ELF-1 (cell line): ENCODE data around the gene IFNA8.
"Not testable (repeated sequence)": the region's sequence is repeated elsewhere in the genome, so short reads cannot be mapped to it uniquely, and the experiment has no call there.

Experiments
- DNase-seq: peaks from one replicate; pipeline ENCODE4 v3.0.0-alpha.2; 2016; ENCODE audit warnings: low read depth, low spot score

IFNA8 gene

GRCh38 chr9:21408817-21409216, at the start of gene IFNA8:
TSS of gene IFNA8 (plus strand) at chr9:21409117. CDS start at chr9:21409177, 60 bp downstream.
- DNase-seq: no peak

DNA sequence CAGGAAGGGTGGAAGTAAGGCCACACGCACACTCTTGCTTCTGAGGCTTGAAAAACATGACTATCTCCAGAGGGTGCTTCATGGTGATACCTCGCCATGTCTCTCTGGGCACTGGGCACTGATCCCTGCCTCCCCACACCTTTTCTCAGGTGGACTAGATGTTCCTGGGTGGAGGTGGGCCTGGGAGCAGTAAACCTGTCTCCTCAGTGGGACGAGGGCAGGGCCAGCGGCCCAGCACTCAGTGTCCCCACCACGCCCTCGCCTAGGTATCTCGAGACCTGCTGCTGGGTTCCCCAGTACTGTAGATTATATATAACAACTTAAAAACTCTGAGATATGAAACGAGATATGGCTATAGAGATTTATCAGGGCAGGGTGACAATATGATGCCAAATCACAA, 46.6 kb upstream of the IFNA8 start:
- no peak for DNase-seq

DNA sequence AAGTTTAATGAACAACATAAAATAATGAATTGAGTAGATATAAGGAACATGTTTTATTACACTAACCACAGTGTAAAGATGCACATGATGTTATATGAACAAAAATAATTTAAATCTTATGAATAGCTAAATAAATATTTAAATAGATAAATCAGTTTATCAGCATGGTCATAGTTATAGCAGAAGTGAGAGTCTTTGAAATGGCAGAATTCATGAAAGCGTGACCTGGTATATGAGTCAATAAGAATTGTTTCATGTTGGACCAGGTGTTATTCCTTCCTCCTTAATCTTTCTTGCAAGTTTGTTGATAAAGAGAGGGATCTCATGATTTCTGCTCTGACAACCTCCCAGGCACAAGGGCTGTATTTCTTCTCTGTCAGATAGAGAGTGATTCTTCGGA, 41.7 kb upstream of the IFNA8 start:
- DNase-seq: not testable (repeated sequence)

DNA sequence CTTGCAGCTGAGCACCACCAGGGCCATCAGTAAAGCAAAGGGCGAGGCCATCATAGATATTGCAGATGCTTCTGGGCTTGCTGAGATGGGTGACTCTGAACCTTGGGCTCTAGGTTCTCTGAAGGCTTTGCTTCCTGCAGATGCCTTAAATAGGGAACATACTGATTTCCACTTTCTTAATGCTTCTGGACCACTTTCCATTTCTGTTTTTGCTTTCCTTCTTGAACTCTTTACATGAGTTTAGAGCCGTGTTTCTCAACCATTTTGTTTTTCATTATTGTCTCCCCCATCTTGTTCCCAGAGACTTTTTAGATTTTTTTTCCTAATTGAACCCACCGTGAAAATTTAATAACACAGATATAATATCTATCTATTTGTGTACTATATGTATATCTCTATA, 41.0 kb upstream of the IFNA8 start, which contains the start of gene IFNA13:
IFNA13 (minus strand) TSS at position 101 of the 400 bp plus-strand sequence; CDS start at position 54, 47 bp downstream.
- DNase-seq: no peak

- not testable (repeated sequence) for DNase-seq
Observed at GRCh38 chr9:21371467-21371866, 37.5 kb upstream of the IFNA8 start.

- DNase-seq: peak; percentile 65
Observed at GRCh38 chr9:21381448-21382339, 27.2 kb upstream of the IFNA8 start.

DNA sequence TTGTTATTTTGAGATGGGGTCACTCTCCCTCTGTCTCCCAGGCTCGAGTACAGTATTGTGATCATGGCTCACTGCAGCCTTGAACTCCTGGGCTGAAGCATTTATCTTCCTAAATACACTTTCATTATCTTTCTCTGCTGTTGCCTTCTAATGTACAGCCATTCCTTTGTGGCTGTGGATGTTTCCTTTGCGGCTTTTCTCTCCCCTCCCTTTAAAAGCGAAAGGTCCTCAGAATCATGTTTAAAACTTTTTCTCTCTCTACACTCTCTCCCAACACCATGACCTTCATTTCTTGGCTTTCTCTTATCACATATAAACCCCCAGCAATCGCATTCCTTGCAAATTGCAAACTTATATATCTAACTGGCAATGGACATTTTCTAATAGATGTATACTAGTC, 25.3 kb upstream of the IFNA8 start:
- no peak for DNase-seq

GRCh38 chr9:21385131-21385670, 23.7 kb upstream of the IFNA8 start, which contains the start of gene IFNA2:
TSS of gene IFNA2 (minus strand) at chr9:21385398. CDS start at chr9:21385329, 69 bp downstream.
- DNase-seq: no peak

- peak; percentile 32 for DNase-seq
Observed at GRCh38 chr9:21392270-21392669, 16.6 kb upstream of the IFNA8 start.

DNA sequence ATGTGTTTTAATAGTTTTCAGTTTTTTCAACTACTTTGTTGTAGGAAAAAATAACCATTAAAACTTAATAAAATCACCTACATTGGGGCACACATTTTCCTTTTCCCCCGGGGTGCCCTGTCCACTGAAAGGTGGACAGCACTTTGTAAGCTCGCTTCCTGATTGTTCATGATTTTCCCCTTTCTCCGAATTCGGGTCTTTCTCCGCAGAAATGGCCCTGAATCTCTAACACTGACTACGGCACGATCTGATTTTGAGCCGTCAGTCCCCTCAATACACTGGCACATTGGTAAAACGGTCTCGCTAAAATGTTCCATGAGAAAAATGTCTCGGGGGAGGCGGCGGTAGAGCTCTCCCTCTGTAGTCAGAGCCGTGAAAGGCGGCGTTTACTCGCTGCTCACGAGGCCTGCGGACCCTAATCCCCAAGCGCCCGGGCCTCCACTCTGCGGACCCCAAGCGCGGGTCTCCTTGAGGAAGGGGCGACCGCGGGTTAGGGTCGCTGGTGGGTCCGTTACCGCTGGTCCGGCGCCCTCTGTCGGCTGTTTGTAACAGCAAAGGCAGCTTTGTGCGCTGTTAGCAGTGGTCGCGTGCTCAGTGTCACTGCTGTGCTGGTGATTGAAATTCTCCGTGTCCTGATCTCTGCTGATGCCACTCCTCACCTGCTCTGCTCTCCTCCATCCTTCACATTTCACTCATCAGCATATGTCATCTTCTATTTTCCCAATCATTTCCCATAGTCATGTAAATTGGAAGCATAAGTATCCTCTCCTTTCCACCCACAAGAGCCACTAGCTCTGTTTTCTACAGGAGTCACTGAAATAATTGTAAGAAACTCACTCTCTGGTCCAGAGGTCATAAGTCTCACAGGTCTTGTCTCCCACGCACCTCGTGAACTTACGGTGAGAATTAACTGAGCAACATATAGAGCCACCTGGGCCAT, 12.9 kb upstream of the IFNA8 start:
- DNase-seq: peak; percentile 76

GRCh38 chr9:21398955-21399489, 9.9 kb upstream of the IFNA8 start:
- no peak for DNase-seq

DNA sequence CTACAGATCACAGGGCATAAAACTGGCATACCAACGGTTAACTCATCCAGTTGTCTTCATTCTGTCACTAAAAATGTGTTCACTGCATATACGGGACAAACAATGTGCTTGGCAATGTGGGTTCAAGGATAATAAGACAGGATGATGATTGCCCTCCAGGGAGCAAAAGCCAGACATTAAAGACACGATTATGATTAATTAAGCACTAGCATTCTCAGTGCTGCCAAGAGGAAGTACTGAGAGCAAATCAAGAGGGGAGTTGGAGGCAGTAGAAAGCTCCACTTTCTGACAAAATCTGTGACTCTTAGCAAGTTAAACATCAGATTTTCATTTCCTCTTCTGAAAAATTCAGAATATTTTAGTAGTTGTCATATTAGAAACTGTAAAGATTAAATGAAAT, 9.0 kb upstream of the IFNA8 start:
- no peak for DNase-seq

- peak; percentile 72 for DNase-seq
Observed at GRCh38 chr9:21402386-21403251, 6.3 kb upstream of the IFNA8 start.

DNA sequence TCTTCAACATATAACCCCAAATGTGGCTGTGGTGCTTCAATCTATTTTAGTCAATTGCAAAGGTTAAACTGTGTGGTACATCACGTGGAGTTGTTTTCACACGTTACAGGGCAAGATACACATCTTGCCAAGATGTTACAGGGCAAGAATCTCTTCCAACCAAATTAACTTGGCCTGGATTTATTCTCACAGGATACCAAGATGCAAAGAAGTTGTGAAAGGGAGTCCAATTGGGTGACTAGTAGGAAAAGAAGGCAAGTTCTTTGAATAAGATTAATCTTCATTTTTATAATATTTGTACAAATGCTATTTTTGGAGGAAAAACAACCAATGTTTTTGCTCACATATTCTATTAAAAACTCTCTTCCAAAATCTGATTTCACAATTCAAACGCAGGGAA, 4.8 kb upstream of the IFNA8 start:
- DNase-seq: no peak

DNA sequence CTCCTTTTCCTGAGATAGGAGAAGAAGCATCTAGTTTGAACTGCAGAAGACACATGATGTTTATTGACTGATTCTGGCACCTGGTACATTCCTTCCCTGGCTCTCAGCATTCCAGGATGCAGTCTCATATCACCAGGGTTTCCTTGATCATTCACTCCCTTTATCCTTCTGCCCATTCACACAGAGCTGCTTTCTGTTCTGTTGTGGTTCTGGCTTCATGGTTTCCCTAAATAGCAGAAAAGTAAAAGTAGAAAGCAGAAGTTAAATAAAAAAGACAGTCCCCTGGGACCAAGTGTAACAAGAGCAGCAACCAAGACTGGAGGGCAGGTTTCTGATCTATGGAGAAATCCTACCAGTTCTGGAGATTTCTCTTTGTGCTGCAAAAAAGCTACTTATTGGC, 3.2 kb downstream of the IFNA8 start:
- no peak for DNase-seq

GRCh38 chr9:21413151-21413550, 4.2 kb downstream of the IFNA8 start:
- DNase-seq: no peak

- DNase-seq: peak; percentile 39
Observed at GRCh38 chr9:21413624-21414023, 4.7 kb downstream of the IFNA8 start.

GRCh38 chr9:21414220-21414940, 5.5 kb downstream of the IFNA8 start:
- DNase-seq: no peak

- no peak for DNase-seq
Observed at GRCh38 chr9:21415493-21416267, 6.8 kb downstream of the IFNA8 start.
